Ovary (tissue), 3 donors: Measurements from ENCODE around the gene ANKRD33B.

ENCODE experiments used
- EP300 ChIP-seq: sonication (generic); formaldehyde crosslinking; IDR thresholded peaks from one replicate; pipeline ENCODE4 v1.6.1; 2017; ENCODE audit warnings: antibody characterized with exemption
- TF ChIP-seq, protein P1 (sequence below), 3 donors: fragments of 450-650 bp in 2 of 3; fragments of 200-600 bp in 1 of 3; IDR thresholded peaks; one replicate each; pipeline versions ENCODE4 v1.5.1 to v1.8.0; 2016 to 2022; ENCODE audit warnings: antibody characterized with exemption in 3 of 3, mild to moderate bottlenecking in 1 of 3
- donor health status: DM: no; HTN: no; CAD: no.

GRCh38 chr5:10681731-10682679 is 118.1 kb downstream of the ANKRD33B start:
- TF ChIP-seq, protein P1, sequence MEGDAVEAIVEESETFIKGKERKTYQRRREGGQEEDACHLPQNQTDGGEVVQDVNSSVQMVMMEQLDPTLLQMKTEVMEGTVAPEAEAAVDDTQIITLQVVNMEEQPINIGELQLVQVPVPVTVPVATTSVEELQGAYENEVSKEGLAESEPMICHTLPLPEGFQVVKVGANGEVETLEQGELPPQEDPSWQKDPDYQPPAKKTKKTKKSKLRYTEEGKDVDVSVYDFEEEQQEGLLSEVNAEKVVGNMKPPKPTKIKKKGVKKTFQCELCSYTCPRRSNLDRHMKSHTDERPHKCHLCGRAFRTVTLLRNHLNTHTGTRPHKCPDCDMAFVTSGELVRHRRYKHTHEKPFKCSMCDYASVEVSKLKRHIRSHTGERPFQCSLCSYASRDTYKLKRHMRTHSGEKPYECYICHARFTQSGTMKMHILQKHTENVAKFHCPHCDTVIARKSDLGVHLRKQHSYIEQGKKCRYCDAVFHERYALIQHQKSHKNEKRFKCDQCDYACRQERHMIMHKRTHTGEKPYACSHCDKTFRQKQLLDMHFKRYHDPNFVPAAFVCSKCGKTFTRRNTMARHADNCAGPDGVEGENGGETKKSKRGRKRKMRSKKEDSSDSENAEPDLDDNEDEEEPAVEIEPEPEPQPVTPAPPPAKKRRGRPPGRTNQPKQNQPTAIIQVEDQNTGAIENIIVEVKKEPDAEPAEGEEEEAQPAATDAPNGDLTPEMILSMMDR (IDR thresholded peaks at IDR 0.05) = no peak
- no peak for TF ChIP-seq EP300
